Liver (tissue), 9 donors: ENCODE measurements around the gene CAPG. TPM values are rescaled to one million over a fixed set of nuclear protein-coding genes. Genes with fewer than 3 reads are reported as not detected.

Experiments used
- DNase-seq: peaks from one replicate; pipeline ENCODE4 v3.0.0-alpha.2; 2017; ENCODE audit warnings: low spot score
- H3K27ac ChIP-seq, 2 donors: one replicate each; pipeline ENCODE4 v1.7.0; 2013; ENCODE audit warnings: inconsistent platforms in 2 of 2, low read length in 2 of 2, control low read depth in 1 of 2, low read depth in 1 of 2, mild to moderate bottlenecking in 1 of 2
- H3K27me3 ChIP-seq, 4 donors: one replicate each; pipeline versions ENCODE4 v1.6.1 to v1.7.0; 2013; ENCODE audit warnings: low read length in 3 of 4, inconsistent platforms in 1 of 4, mild to moderate bottlenecking in 1 of 4, moderate library complexity in 1 of 4; ENCODE audit not compliant: control insufficient read depth in 4 of 4, insufficient read depth in 4 of 4
- H3K36me3 ChIP-seq, 4 donors: one replicate each; pipeline versions ENCODE4 v1.6.1 to v1.7.0; 2013; ENCODE audit warnings: low read length in 3 of 4, mild to moderate bottlenecking in 3 of 4, low read depth in 1 of 4, moderate library complexity in 1 of 4; ENCODE audit not compliant: control insufficient read depth in 4 of 4, insufficient read depth in 3 of 4
- H3K4me1 ChIP-seq, 4 donors: one replicate each; pipeline versions ENCODE4 v1.6.1 to v1.7.0; 2013; ENCODE audit warnings: low read length in 3 of 4, mild to moderate bottlenecking in 3 of 4, moderate library complexity in 1 of 4; ENCODE audit not compliant: control insufficient read depth in 4 of 4, insufficient read depth in 4 of 4
- H3K4me3 ChIP-seq, 3 donors: one replicate each; pipeline versions ENCODE4 v1.6.1 to v1.7.0; 2013; ENCODE audit warnings: low read length in 3 of 3, control low read depth in 1 of 3, low read depth in 1 of 3, mild to moderate bottlenecking in 1 of 3
- H3K9ac ChIP-seq, 2 donors: one replicate each; pipeline ENCODE4 v1.7.0; 2013; ENCODE audit warnings: low read length in 2 of 2, mild to moderate bottlenecking in 2 of 2, moderate library complexity in 2 of 2, control low read depth in 1 of 2, low read depth in 1 of 2
- H3K9me3 ChIP-seq, 4 donors: one replicate each; pipeline versions ENCODE4 v1.6.1 to v1.7.0; 2013; ENCODE audit warnings: low read length in 3 of 4; ENCODE audit not compliant: control insufficient read depth in 4 of 4
- EGR1 ChIP-seq, 2 donors: IDR thresholded peaks; 2 replicates each; pipeline ENCODE4 v1.6.1; 2016 to 2018; ENCODE audit warnings: antibody characterized with exemption in 2 of 2, low read depth in 2 of 2
- HNF4A ChIP-seq, 2 donors: conservative IDR thresholded peaks; 2 replicates each; pipeline ENCODE4 v1.6.1; 2016; ENCODE audit warnings: antibody characterized with exemption in 2 of 2, mild to moderate bottlenecking in 2 of 2
- JUND ChIP-seq, 2 donors: IDR thresholded peaks; 2 replicates each; pipeline ENCODE4 v1.6.1; 2016; ENCODE audit warnings: antibody characterized with exemption in 2 of 2
- MAX ChIP-seq: IDR thresholded peaks from 2 replicates; pipeline ENCODE4 v1.6.1; 2016; ENCODE audit warnings: antibody characterized with exemption
- RAD21 ChIP-seq, 2 donors: IDR thresholded peaks; 2 replicates each; pipeline ENCODE4 v1.6.1; 2016; ENCODE audit warnings: antibody characterized with exemption in 2 of 2, mild to moderate bottlenecking in 2 of 2
- REST ChIP-seq: IDR thresholded peaks from 2 replicates; pipeline ENCODE4 v1.6.1; 2016; ENCODE audit warnings: antibody characterized with exemption, mild to moderate bottlenecking
- YY1 ChIP-seq: IDR thresholded peaks from 2 replicates; pipeline ENCODE4 v1.6.1; 2016; ENCODE audit warnings: antibody characterized with exemption, mild to moderate bottlenecking
- WGBS: extraction: QIAGEN DNeasy Blood & Tissue Kit; methylation state at CpG from one replicate; pipeline ENCODE4 v1.1.7; 2013; 5-methylcytosine and 5-hydroxymethylcytosine counted together
- polyA plus RNA-seq, 2 donors: library from polyadenylated mRNA; stranded (reverse) in 1 of 2; unstranded in 1 of 2; fragments of 200-250 nt in 1 of 2; fragments of >200 nt in 1 of 2; fragmentation: Nextera tagmentation in 1 of 2; extraction: Ambion mirVana in 1 of 2; gene quantifications; one replicate each; pipeline versions ENCODE4 v1.2.1 to v1.2.3, GENCODE V29; 2013 to 2015
- total RNA-seq, 2 donors: library from RNA; depleted of rRNA; stranded (reverse); fragments of >200 nt; gene quantifications; one replicate each; pipeline ENCODE4 v1.2.3, GENCODE V29; 2014
- donor health status: healthy.
- donor health status: healthy.
- donor health status: healthy.
- donor health status: healthy.
- donor health status: healthy.

The CAPG gene
- total and polyA plus RNA-seq, 4 donors, result 2.7 to 19.3 (median 5.2) TPM

- 72% methylated on average over 19 of the region's 19 CpGs for WGBS
- H3K4me1 ChIP-seq, result peaks cover 16 to 23% (median 18%) of the 10 kb centered on the region in 4 donors
- H3K4me3 ChIP-seq, result peak overlapping the region in 2 of 3 donors; percentile 40 to 56
- H3K27ac ChIP-seq, result peak overlapping the region; percentile 57 to 86
- H3K27me3 ChIP-seq, result no peaks in the 10 kb centered on the region
- H3K9ac ChIP-seq, result peak overlapping the region; percentile 30 to 78
- no peaks in the 10 kb centered on the region for H3K9me3 ChIP-seq
- no peak for DNase-seq
- no peaks in the 10 kb centered on the region for H3K36me3 ChIP-seq
- no peak for TF ChIP-seq HNF4A (conservative IDR thresholded peaks at IDR 0.05)
- TF ChIP-seq JUND (IDR thresholded peaks at IDR 0.05), result no peak
- TF ChIP-seq RAD21 (IDR thresholded peaks at IDR 0.05), result peak; percentile 9 to 40
These were observed 28.2 kb upstream of the CAPG start for GRCh38 chr2:85438201-85439024.

DNA sequence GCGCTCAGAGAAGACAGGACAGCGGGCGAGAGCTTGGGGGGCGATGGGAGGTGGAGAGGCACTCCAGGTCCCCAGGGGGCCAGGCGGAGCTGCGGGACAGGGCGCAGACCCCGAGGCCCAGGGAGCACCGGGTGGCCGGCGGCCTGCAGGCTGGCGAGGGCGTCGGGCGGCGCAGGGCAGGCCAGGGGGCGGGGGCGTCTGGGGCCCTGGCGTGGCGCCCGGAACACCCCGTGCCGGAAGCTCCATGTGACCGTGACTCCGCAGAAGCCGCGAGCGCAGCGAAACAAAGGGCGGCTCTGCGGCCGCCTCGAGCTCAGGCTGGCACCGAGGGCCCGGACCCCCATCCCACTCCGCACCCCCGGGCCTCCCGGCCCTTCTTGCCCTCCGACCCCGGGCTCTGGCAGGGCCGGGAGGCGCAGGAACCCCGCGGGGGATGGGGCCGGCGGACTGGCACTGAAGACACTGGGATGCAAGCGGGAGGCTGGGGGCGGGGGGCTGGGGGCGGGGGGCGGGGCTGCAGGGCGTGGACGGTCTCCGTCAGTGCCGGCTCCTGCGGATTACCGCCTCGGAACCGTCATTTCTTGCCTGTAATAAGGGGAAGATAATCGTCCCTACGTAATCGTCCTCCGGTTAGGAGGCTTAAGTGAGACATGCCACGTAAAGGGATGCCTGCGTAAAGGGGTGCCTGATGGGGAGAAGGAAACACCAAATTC is 27.5 kb upstream of the CAPG start:
- 7% methylated on average over 64 of the region's 64 CpGs for WGBS

More for the DNA sequence above, 27.5 kb upstream of the CAPG start:
- peaks cover 16 to 23% (median 19%) of the 10 kb centered on the region in 4 donors for H3K4me1 ChIP-seq
- no peak for TF ChIP-seq MAX
- peak; percentile 32 for TF ChIP-seq REST
- peak in 1 of 2 donors; percentile 76 for TF ChIP-seq EGR1 (IDR thresholded peaks at IDR 0.05; ENCODE audit: low read depth in 2 of 2)
- peak; percentile 45 for TF ChIP-seq YY1
- peak overlapping the region; percentile 57 to 86 for H3K27ac ChIP-seq
- peak overlapping the region; percentile 39 to 78 for H3K9ac ChIP-seq
- DNase-seq, result peak; percentile 81
- H3K27me3 ChIP-seq, result no peaks in the 10 kb centered on the region
- H3K9me3 ChIP-seq, result no peaks in the 10 kb centered on the region
- H3K4me3 ChIP-seq, result peak overlapping the region in 2 of 3 donors; percentile 40 to 56
- no peaks in the 10 kb centered on the region for H3K36me3 ChIP-seq
